Hippocampal formation (tissue), 2 donors: ENCODE data around the gene NIT1.

ENCODE experiments used
- DNase-seq, 2 donors: peaks; one replicate each; lab custom pipeline; 2025; lab: John Stamatoyannopoulos, UW

The NIT1 gene

GRCh38 chr1:161084597-161084988, 33.3 kb upstream of the NIT1 start:
- DNase-seq, result no peak

DNA sequence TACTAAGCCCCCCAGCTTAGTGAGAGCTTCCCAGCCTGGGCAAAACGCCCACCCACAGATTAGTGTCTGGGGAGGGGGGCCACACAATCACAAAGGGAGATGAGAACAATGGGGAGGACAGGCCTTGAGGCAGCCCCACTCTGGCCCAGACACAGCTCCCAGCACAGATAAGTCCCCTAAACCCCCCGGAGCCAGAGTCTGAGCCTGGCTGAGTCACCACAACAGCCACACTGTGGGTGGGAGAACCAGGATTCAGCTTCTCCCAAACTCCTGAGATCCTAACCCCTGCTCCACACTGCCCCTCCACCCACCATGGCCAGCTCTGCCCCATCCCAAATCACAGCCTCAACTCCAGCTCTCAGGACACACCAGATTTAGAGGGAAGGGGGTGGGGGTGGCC, 32.7 kb upstream of the NIT1 start:
- no peak for DNase-seq

GRCh38 chr1:161086457-161086856, 31.4 kb upstream of the NIT1 start:
- DNase-seq, result no peak

DNA sequence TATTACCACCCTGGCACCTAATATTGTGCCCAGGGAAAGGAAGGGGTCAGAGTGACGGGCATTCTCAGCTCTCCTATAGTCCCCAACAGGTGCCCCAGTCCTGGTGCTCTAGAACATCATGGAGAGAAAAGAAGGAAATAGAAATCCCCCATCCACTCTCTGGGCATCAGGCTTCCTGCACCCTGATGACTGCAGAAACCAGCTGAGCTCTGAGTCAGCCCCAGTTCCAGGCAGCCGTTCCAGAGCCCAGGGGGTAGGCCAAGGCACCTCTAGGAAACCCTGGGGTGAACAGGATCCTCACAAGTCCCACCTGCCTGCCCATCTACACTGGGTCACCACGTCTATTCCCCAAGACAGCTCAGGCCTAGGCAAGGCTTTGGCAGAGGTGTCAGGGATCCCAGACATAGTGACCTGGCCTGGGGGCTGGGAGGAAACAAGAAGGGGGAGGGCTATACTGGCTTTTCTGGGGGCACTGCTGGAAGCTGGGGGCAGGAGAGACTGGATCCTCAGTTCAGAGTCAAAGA, 29.3 kb upstream of the NIT1 start:
- DNase-seq, result no peak

DNA sequence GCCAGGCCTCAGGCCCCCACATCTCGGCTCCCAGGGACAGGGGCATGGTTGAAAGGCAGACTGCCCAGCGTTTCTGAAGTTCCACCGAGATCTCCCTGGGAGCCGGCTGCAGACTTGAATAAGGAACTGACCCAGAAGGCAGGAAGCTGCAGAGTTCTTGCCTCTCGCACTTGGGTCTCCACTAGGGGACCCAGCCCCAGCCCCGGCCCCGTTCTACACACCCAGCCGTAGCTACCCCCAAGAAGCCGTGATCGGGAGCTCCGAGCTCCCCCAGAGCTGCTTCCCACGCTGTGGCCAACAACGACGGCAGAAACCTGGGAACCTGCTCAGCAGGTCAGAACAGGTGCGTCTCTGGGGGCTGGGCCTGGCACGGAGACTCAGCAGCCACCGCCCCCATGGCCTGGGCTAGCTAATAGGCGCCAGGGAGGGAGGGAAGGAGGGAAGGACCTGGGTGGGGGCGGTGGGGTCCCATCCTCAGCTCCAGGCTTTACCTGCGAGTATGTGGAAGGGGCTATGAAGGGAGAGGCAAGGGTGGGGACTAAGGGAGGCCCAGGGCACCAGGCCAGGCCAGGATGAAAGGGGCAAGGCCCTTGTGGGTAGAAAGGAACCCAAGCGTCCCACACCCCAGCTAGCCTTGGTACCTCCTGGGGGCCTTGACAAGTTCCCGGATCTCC, 28.5 kb upstream of the NIT1 start, which contains the start of gene NECTIN4:
Gene NECTIN4, minus strand, starts transcription at position 308 of the 674 bp plus-strand sequence. Its CDS starts 262 bp downstream, at position 46.
- DNase-seq, result no peak

- DNase-seq, result no peak
Measured at GRCh38 chr1:161089938-161090337, 28.0 kb upstream of the NIT1 start.

- no peak for DNase-seq
Measured at GRCh38 chr1:161090617-161091016, 27.3 kb upstream of the NIT1 start.

GRCh38 chr1:161091093-161091492, 26.8 kb upstream of the NIT1 start:
- DNase-seq, result no peak

DNA sequence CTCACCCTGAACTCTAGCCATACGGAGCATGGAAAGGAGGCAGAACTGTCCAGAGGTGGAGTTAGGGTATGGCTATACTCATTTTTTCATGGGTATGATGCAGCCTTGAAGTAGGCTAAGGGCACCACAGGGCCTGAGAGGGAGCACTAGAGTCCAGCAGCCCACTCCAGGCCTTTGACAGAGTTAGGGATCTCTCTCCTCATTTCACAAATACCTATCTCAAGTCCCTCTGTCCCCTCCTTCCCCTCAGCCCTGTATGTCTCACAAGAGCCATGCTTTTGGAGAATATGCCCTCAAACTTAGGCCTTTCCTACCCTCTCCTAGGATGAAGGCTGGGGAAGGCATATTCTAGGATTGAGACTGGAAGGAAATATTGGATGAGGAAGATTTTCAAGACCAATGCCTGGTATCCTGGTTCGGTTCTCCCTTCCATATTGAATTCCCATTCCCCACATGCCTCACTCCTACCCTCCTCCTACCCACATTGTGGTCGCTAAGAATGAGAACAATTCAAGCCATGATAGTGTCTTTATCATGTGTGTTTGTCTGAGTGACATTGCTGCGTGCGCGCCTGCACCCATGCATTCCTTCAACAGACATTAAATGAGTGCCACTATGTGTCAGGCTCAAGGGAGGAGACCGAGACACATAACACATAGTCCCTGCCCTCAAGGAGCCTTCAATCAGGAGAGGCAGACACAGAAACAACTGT, 26.0 kb upstream of the NIT1 start:
- DNase-seq, result no peak

GRCh38 chr1:161092621-161093028, 25.3 kb upstream of the NIT1 start:
- no peak for DNase-seq

GRCh38 chr1:161094481-161094880, 23.4 kb upstream of the NIT1 start:
- DNase-seq, result no peak

- DNase-seq, result no peak
Measured at GRCh38 chr1:161095230-161095629, 22.7 kb upstream of the NIT1 start.

- no peak for DNase-seq
Measured at GRCh38 chr1:161096015-161096414, 21.9 kb upstream of the NIT1 start.

GRCh38 chr1:161096530-161096929, 21.4 kb upstream of the NIT1 start:
- DNase-seq, result no peak

GRCh38 chr1:161098210-161099068, 19.5 kb upstream of the NIT1 start, which contains the start of gene KLHDC9:
KLHDC9 (plus strand) TSS chr1:161098361; CDS start chr1:161098536, 175 bp downstream.
- DNase-seq, result peak; percentile 47 to 75

DNA sequence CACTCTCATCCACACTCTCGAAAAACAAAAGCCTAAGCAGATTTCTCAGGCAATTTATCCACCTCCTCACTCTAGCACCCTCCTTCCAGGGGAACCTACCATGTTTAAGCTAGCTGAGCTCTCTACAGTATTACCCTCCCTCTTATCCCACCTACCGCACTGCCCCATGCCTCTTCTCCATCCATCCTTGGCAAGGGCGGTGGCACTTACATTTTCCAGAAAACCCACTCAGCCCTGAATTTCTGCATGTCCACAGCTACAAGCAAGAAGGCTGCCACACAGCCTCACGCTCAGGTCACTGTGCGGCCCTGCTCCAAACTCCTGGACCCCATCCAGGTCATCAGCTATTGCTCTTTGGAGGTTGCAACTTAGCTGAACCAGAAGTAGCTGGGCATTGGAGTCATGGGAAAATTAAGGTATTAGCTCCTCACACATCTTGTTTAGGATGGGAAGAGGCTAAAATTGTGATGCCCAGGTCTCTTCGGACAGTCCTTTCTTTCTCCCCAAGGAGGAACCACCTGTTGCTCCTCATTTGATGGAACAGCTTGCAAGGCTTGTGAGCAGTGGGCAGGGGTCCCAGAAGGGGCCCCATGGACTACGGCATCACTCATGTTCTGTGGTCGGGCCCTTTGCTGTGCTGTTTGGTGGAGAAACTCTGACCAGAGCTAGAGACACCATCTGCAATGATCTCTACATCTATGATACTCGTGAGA, 18.7 kb upstream of the NIT1 start:
- DNase-seq, result no peak

- no peak for DNase-seq
Measured at GRCh38 chr1:161100556-161100955, 17.3 kb upstream of the NIT1 start.

GRCh38 chr1:161106431-161106830, 11.5 kb upstream of the NIT1 start:
- DNase-seq, result no peak

GRCh38 chr1:161111117-161111516, 6.8 kb upstream of the NIT1 start:
- no peak for DNase-seq

DNA sequence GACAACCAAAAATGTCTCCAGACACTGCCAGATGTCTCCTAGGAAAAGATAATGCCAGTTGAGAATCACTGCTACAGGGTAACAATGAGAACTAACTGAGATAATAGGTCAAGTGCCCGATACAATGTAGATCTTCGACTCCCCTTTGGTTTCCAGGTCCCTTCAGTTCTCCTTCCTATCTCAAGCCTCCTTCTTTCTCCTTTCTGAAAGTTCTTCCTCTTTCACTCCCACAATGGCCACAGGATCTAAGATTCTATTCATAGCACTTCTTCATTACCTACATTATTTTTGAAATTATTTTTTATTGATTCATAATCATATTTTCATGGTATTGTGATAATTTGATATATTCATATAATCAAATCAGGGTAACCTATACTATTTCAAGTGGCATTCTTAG, 6.4 kb upstream of the NIT1 start:
- no peak for DNase-seq

DNA sequence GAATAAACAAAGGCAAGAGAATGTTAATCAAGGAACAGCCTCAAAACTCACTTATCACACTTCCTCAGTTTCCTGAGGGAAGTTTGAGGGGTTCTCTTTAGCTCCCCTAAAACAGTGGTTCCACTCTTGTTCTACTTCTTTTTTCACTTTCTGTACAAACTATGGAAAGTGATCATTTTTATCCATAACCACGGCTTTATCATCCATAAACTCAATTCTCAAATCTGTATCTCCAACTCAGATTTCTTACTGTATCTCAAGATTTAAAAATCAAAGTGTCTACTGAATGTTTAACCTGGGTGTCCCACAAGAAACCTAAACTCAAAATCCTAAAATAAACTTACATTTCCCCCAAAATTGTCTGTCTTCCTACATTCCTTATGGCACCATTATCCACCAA, 4.0 kb upstream of the NIT1 start:
- DNase-seq, result no peak

- DNase-seq, result no peak
Measured at GRCh38 chr1:161114556-161114955, 3.3 kb upstream of the NIT1 start.
